Smooth muscle cell (in vitro differentiated cells): ENCODE measurements around the gene ALDH3B2. TPM values are rescaled to one million over a fixed set of nuclear protein-coding genes. Genes with fewer than 3 reads are reported as not detected.

Experiments used
- DNase-seq: peaks from one replicate; lab custom pipeline; 2025; ENCODE audit not compliant: unreplicated experiment; lab: John Stamatoyannopoulos, UW
- H2AFZ ChIP-seq: fragments of 200-600 bp; sonication (generic); 2 replicates; pipeline ENCODE4 v1.6.0; 2016; ENCODE audit warnings: antibody characterized with exemption, low read depth, mild to moderate bottlenecking
- H3F3A ChIP-seq: fragments of 200-600 bp; sonication (generic); 2 replicates; pipeline ENCODE4 v1.6.0; 2017; ENCODE audit warnings: antibody characterized with exemption, low read depth
- H3K27ac ChIP-seq: fragments of 200-600 bp; sonication (generic); 2 replicates; pipeline ENCODE4 v1.5.1; 2016; ENCODE audit warnings: low read depth, mild to moderate bottlenecking
- H3K27me3 ChIP-seq: fragments of 200-600 bp; sonication (generic); 2 replicates; pipeline ENCODE4 v1.6.1; 2016; ENCODE audit warnings: low read depth, mild to moderate bottlenecking
- H3K36me3 ChIP-seq: fragments of 200-600 bp; sonication (generic); 2 replicates; pipeline ENCODE4 v1.5.1; 2016; ENCODE audit warnings: low read depth
- H3K4me1 ChIP-seq: fragments of 200-600 bp; sonication (generic); 2 replicates; pipeline ENCODE4 v1.5.1; 2016; ENCODE audit warnings: low read depth
- H3K4me2 ChIP-seq: fragments of 200-600 bp; sonication (generic); 2 replicates; pipeline ENCODE4 v1.6.0; 2016; ENCODE audit warnings: mild to moderate bottlenecking
- H3K4me3 ChIP-seq: fragments of 200-600 bp; sonication (generic); 2 replicates; pipeline ENCODE4 v1.5.1; 2016; ENCODE audit warnings: mild to moderate bottlenecking
- H3K79me2 ChIP-seq: fragments of 200-600 bp; sonication (generic); 2 replicates; pipeline ENCODE4 v1.6.0; 2016; ENCODE audit warnings: low read depth, mild to moderate bottlenecking
- H3K9ac ChIP-seq: fragments of 200-600 bp; sonication (generic); 2 replicates; pipeline ENCODE4 v1.6.0; 2016; ENCODE audit warnings: low read depth
- H3K9me3 ChIP-seq: fragments of 200-600 bp; sonication (generic); replicated peaks from 2 replicates; pipeline ENCODE4 v1.5.1; 2016; ENCODE audit warnings: low read depth
- H4K20me1 ChIP-seq: fragments of 200-600 bp; sonication (generic); 2 replicates; pipeline ENCODE4 v1.6.0; 2016; ENCODE audit warnings: low read depth
- CTCF ChIP-seq: fragments of 200-600 bp; sonication (generic); IDR thresholded peaks from 2 replicates; pipeline ENCODE4 v1.5.1; 2017; ENCODE audit warnings: borderline replicate concordance, mild to moderate bottlenecking, antibody characterized with exemption; ENCODE audit not compliant: insufficient read depth, poor library complexity, severe bottlenecking
- WGBS: methylation state at CpG from one replicate; pipeline ENCODE4 v1.1.7; 2016; ENCODE audit warnings: low lambda C conversion rate; 5-methylcytosine and 5-hydroxymethylcytosine counted together
- polyA plus RNA-seq: library from polyadenylated mRNA; unstranded; fragments of >200 nt; fragmentation: Nextera tagmentation; extraction: Ambion mirVana; gene quantifications from 2 replicates; pipeline ENCODE4 v1.2.1, GENCODE V29; 2016
- total RNA-seq: library from RNA; depleted of rRNA; stranded (reverse); fragments of >200 nt; gene quantifications from 2 replicates; pipeline ENCODE4 v1.2.3, GENCODE V29; 2014

Gene ALDH3B2
- total and polyA plus RNA-seq, 2 experiments from 2014 or later = 0.77 to 5.0 TPM

- Histone ChIP-seq H3K27ac (no peak overlapping the region), H3K79me2 (no peaks in the 10 kb centered on the region), H3F3A (no peaks in the 10 kb centered on the region), H3K4me2 (no peak overlapping the region), H3K9ac (no peak overlapping the region), H3K36me3 (no peaks in the 10 kb centered on the region), H4K20me1 (no peaks in the 10 kb centered on the region), H3K4me3 (no peak overlapping the region), H3K9me3 (no peaks in the 10 kb centered on the region), H3K4me1 (no peaks in the 10 kb centered on the region), H2AFZ (no peak overlapping the region), H3K27me3 (no peaks in the 10 kb centered on the region)
- TF ChIP-seq CTCF = no peak
- WGBS = 95% methylated on average over 7 of the region's 7 CpGs
- DNase-seq = no peak
Observed at GRCh38 chr11:67696998-67697397, 22.6 kb upstream of the ALDH3B2 start.

GRCh38 chr11:67695606-67696005 is 21.2 kb upstream of the ALDH3B2 start:
- Histone ChIP-seq H4K20me1 (no peaks in the 10 kb centered on the region), H3K4me3 (no peak overlapping the region), H3K27ac (no peak overlapping the region), H3K27me3 (no peaks in the 10 kb centered on the region), H3K79me2 (no peaks in the 10 kb centered on the region), H3F3A (no peaks in the 10 kb centered on the region), H3K36me3 (no peaks in the 10 kb centered on the region), H2AFZ (no peak overlapping the region), H3K4me1 (no peaks in the 10 kb centered on the region), H3K4me2 (no peak overlapping the region), H3K9ac (no peak overlapping the region), H3K9me3 (no peaks in the 10 kb centered on the region)
- DNase-seq = no peak
- no peak for TF ChIP-seq CTCF
- WGBS = 95% methylated on average over 12 of the region's 12 CpGs

GRCh38 chr11:67694875-67695555 is 20.6 kb upstream of the ALDH3B2 start:
- Histone ChIP-seq H3F3A (no peaks in the 10 kb centered on the region), H3K4me1 (no peaks in the 10 kb centered on the region), H3K27me3 (no peaks in the 10 kb centered on the region), H3K27ac (no peak overlapping the region), H3K79me2 (no peaks in the 10 kb centered on the region), H4K20me1 (no peaks in the 10 kb centered on the region), H3K4me3 (no peak overlapping the region), H3K4me2 (no peak overlapping the region), H3K9ac (no peak overlapping the region), H2AFZ (no peak overlapping the region), H3K36me3 (no peaks in the 10 kb centered on the region), H3K9me3 (no peaks in the 10 kb centered on the region)
- WGBS = 90% methylated on average over 28 of the region's 28 CpGs
- TF ChIP-seq CTCF = no peak
- DNase-seq = no peak

GRCh38 chr11:67691149-67691548 is 16.7 kb upstream of the ALDH3B2 start:
- H3F3A ChIP-seq = no peaks in the 10 kb centered on the region

More at GRCh38 chr11:67691149-67691548, 16.7 kb upstream of the ALDH3B2 start:
- no peaks in the 10 kb centered on the region for H3K27me3 ChIP-seq
- 54% methylated on average over 2 of the region's 2 CpGs for WGBS
- H3K4me3 ChIP-seq = no peak overlapping the region
- no peak overlapping the region for H3K4me2 ChIP-seq
- no peaks in the 10 kb centered on the region for H3K4me1 ChIP-seq
- H3K9ac ChIP-seq = no peak overlapping the region
- no peaks in the 10 kb centered on the region for H3K36me3 ChIP-seq
- no peaks in the 10 kb centered on the region for H3K79me2 ChIP-seq
- no peak for TF ChIP-seq CTCF
- no peak overlapping the region for H2AFZ ChIP-seq
- H3K9me3 ChIP-seq = no peaks in the 10 kb centered on the region
- no peak overlapping the region for H3K27ac ChIP-seq
- no peak for DNase-seq
- no peaks in the 10 kb centered on the region for H4K20me1 ChIP-seq
